ENCODE measurements around the gene PRDM2. TPM values are rescaled to one million over a fixed set of nuclear protein-coding genes. Genes with fewer than 3 reads are reported as not detected.

PRDM2 gene
- total and polyA plus RNA-seq, 8 donors = 9.3 to 26.4 (median 15.1) TPM

DNA sequence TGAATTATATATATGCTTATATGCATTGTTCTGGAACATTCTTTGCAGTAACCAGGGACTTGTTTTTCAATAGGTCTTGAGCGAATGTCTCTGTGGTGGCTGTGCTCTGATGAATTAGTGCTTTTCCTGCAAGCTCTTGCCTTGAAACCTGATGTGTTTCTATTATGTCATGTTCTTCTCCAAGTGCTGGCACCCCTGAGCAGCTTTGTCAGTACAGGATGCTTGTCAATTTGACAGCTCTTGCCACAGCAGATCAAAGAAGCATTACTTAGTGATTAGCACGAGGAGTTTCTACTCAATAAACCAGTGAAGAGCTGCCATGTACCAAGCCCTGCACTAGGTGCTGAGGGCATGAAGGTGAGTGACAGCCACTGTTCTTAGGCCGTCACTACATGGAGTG, 171.9 kb downstream of the PRDM2 start:
- no peak for DNase-seq
- no peaks in the 10 kb centered on the region for H3K36me3 ChIP-seq

GRCh38 chr1:13873032-13873431, 173.0 kb downstream of the PRDM2 start:
- no peak for ATAC-seq
- Histone ChIP-seq H3K36me3 (no peaks in the 10 kb centered on the region), H3K4me1 (no peaks in the 10 kb centered on the region), H3K27me3 (no peaks in the 10 kb centered on the region), H3K27ac (no peak overlapping the region), H3K4me3 (no peak overlapping the region), H3K9me3 (no peaks in the 10 kb centered on the region)
- TF ChIP-seq CTCF (IDR thresholded peaks at IDR 0.05) = no peak
- FAIRE-seq = no peak
- intact Hi-C loops (cut with DNase I) = no loop called here
- no peak for DNase-seq
- whole genome bisulfite sequencing, 2 donors = 83 to 84% methylated on average over 6 of the region's 6 CpGs

More for the DNA sequence above, 171.9 kb downstream of the PRDM2 start:
- no peaks in the 10 kb centered on the region for H3K9me3 ChIP-seq
- WGBS, 2 donors = 73 to 76% methylated on average over 3 of the region's 3 CpGs
- no peak for ATAC-seq
- no peaks in the 10 kb centered on the region for H3K4me1 ChIP-seq
- H3K27ac ChIP-seq = no peak overlapping the region
- H3K27me3 ChIP-seq = no peaks in the 10 kb centered on the region
- no peak overlapping the region for H3K4me3 ChIP-seq
- TF ChIP-seq CTCF (IDR thresholded peaks at IDR 0.05) = no peak
- intact Hi-C loops (cut with DNase I) = no loop called here
- FAIRE-seq = no peak

Other genes starting within 250 kb of the PRDM2 start
- gene LRRC38, start 186.2 kb upstream of the PRDM2 start, total RNA-seq = not detected
- gene LRRC38, start 186.2 kb upstream of the PRDM2 start, polyA plus RNA-seq = not detected
- gene PDPN, start 116.4 kb upstream of the PRDM2 start, total RNA-seq = 10 to 100 TPM in 1 of 6 donors, 1 to 10 TPM in 3, under 1 TPM in 2; 0.83 to 10.4 (median 3.3) TPM
- gene PDPN, start 116.4 kb upstream of the PRDM2 start, polyA plus RNA-seq = 1 to 10 TPM; 1.3 to 1.4 TPM